Activated naive CD4-positive, alpha-beta T cell (primary cell): ENCODE results near the gene GNS.
"Not testable (repeated sequence)": the region's sequence is repeated elsewhere in the genome, so short reads cannot be mapped to it uniquely, and the experiment has no call there.

Experiments
- DNase-seq, 4 experiments: peaks; one replicate each; lab custom pipeline; 2025; lab: John Stamatoyannopoulos, UW

Gene GNS

GRCh38 chr12:64695550-64695949 is 63.7 kb downstream of the GNS start:
- no peak for DNase-seq

GRCh38 chr12:64694130-64695040 is 64.8 kb downstream of the GNS start:
- DNase-seq = no peak

DNA sequence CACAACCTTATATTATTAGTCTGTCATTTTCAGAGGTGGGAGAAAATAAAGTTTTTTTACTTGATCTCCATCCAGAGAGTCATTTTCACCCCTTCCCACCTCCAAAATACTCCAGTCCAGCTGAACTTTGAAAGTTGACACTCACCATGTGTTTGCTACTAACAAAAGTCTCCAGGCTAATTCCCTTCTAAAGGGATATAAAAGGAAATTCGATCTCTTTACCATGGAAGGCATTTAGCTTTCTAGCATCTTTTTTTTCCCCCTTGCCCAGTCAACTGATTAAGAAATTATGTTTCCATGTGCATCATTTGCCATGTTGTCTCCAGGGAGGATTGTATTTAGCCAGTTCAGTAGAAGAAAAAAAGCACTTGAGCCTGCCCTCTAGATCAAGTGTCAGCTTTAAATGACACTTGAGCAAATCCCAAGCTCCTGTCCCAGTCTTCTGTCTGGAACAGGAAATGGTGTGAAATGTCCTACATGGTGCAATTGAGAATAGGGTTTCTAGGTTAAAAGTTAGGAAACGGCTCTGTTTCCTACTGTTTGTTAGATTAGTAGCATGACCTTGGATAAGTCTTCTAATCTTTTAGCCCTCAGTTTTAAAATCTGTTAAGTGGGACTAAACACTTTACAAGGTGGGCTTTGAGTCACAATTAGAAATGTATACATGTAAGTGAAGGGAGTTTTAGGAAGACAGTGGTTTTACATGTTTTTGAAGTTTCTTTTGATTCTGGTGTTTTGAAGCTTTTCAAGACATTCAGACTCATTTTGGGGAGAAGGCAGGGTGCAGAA is 67.2 kb downstream of the GNS start:
- no peak for DNase-seq

- DNase-seq = no peak
Measured at GRCh38 chr12:64691227-64691794, 67.9 kb downstream of the GNS start.

GRCh38 chr12:64690236-64690635 is 69.0 kb downstream of the GNS start:
- not testable (repeated sequence) for DNase-seq

GRCh38 chr12:64688715-64689114 is 70.5 kb downstream of the GNS start:
- no peak for DNase-seq

DNA sequence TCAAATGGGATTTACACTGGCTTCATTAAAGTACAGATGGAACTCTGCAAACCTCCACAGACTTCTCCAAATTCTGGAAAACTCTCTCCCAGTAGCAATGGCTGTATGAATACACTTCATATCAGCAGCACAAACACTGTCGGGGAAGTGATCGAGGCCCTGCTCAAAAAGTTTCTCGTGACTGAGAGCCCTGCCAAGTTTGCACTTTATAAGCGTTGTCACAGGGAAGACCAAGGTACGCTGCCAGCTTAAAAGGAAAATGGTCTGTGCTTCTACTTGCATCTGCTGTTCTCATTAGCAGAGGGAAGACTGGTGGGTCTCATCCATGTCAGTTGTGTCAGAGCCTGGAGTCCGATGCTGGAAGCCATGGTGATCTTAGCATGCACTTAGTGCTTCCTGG is 71.0 kb downstream of the GNS start:
- DNase-seq = no peak

- no peak for DNase-seq
Measured at GRCh38 chr12:64687816-64688215, 71.4 kb downstream of the GNS start.

DNA sequence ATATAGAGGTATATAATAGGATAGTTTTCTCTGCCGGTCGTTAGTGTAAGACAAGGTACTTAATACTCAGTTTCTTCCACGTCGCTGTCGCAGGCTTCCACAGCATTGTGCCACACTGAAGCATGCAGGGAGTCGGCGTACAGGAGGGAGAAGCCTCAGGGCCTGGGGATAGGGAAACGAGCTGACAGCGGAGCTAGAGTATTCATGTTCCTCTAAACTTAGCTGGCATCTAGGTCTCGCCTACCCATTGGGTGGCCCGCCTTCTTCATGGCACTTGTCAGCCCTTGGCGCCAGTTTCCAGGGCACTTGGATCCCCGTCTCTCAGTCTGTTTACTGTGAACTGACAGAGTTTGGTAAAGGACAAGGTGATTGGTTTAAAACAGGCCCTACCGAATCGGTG is 73.6 kb downstream of the GNS start:
- DNase-seq = no peak

DNA sequence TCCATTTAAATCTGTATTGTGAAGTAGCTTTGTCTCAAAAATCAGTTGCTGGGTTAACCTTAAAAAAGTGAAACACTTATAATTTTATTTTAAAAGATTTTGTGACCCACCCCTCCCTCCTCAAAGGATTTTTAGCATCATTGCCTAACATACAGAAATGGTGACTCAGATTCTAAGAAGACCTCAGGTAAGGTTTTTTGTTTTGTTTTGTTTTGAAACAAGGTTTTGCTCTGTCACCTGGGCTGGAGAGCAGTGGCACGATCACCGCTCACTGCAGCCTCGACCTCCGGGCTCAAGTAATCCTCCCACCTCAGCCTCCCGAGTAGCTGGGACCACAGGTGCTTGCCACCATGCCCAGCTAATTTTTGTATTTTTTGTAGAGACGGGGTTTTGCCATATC is 74.2 kb downstream of the GNS start:
- no peak for DNase-seq

GRCh38 chr12:64683816-64684543 is 75.2 kb downstream of the GNS start:
- DNase-seq = no peak

DNA sequence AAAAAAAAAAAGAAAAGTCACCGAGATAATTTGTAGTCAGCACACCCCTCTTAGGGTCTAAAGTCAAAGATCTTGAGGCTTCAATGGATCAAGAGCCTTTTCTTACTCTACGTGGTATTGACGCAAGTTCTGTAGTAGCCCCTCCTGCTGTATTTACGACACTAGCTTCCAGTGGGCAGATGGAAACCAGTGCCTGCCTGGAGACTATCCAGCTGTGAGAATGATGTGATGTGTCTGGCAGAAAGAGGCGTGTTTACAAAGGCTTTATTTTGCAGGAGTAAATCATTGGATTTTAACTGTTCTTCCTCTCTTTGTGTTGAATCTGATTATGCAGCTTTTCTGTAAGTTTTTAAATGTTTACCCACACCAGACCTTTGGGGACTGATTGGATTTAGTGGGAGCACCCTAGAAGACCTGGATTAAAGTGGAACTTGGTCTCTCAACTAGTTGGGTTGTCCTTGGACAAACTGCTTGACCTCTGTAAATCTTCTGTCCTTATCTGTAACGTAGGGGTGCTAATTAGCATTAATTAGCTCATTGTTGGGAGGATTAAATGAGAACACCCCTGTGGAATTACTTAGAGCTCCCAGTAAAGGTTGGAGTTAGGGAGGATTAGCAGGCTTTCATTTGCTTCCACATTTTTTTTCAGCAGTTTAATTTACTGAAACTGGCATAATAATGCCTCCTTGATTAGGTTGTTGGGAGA is 76.5 kb downstream of the GNS start:
- no peak for DNase-seq

DNA sequence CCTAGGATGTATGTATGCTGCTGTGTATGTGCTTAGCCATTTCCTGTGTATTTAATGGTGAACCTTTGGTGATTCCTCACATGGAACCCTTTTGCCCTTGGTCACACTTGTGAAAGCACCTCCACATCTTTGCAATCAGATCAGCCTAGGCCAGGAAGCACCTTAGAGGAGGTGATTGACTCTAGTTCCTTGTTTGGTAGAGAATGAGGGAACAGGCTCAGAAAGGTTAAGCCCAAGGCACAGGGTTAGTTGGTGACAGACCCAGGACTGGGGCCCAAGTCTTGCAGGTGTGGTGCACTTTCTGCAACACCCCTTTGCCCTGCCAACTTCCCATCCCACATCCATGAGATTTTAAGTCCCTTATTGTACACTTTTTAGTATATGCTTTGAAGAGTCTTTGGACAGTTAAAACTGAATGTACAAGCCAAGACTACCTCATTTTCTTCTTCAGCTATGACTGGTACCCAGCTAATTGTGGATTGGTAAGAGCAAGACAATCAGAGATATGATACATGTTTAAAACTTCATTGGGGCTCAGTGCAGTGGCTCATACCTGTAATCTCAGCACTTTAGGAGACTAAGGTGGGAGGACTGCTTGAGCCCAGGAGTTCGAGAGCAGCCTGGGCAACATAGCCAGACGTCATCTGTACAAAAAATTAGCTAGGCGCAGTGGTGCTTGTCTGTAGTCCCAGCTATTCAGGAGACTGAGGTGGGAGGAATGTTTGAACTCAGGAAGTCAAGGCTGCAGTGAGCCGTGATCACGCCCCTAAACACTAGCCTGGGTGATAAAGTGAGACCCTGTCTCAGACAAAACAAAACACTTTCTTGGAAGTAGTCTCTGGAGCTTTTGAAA is 77.8 kb downstream of the GNS start:
- DNase-seq = no peak

GRCh38 chr12:64680235-64680634 is 79.0 kb downstream of the GNS start:
- DNase-seq = no peak

DNA sequence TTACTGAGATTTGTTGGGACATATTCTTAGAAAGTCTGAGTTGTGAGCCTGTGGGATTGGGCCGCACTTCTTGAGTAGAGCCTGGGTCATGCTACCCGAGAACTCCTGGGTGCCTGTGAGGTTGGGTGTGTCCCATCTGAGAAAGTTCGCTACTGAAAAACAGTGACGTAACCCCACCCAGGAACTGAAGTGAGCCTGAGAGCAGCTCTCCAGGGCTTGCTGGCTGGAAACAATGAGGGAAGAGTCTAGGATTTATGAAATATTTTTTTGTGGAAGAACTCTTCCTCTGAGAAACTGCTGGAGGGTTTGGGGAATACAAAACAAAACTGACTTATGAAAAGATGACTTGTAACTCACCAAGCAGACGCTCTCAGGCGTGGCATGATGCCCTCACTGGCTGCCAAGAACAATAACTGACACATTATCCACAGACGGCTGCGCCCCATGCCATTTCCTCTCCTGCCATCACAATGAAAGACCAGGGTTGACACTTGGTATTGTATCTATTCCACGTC is 79.7 kb downstream of the GNS start:
- DNase-seq = peak in 2 of 4 experiments; percentile 31 to 57

- DNase-seq = no peak
Measured at GRCh38 chr12:64678835-64679234, 80.4 kb downstream of the GNS start.

DNA sequence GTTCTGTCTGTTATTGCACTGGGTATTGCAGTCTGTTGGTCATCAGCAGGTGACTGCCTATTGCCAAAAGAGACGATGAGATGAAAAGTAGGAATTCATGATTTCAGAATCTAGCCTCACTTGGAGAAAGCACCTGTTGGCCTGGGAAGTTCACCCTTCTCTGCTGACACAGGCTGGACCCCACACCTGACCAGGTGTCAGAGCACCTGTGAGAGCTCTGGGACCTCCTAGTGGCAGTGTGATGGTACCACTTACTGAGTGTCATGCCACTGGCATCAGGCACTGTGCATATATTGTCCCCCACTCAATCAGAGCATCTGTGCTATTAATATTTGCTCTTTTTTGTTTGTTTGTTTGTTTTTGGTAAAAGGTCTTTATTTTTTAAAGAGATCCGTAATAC is 81.0 kb downstream of the GNS start:
- no peak for DNase-seq

DNA sequence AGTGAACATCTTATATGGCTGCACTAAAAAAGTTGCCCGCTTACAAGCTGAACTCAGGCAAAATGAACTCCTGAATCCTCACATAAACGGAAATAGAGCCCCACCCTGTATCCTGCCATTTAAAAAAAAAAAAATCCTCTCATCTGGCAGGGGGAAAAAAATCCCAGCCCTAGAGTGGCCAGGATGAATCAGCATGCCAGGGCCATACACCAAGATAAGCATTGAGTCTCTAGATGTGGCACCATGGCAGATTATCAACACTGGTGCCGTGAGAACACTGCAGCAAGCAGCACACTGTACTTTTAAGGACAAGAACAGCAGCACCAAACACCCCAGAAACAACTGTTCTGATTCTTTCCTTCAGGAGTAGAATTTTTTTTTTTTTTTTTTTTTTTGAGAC is 83.4 kb downstream of the GNS start:
- no peak for DNase-seq

GRCh38 chr12:64674367-64674922 is 84.8 kb downstream of the GNS start:
- DNase-seq = peak in 2 of 4 experiments; percentile 37 to 47
